Activated naive CD4-positive, alpha-beta T cell treated with anti-CD3 and anti-CD28 coated beads, Interleukin-2, amount 50 U/mL, for 24 hours (primary cell): Measurements from ENCODE around the gene MUC20.

Experiments used
- H3K27ac Mint-ChIP-seq: one replicate; pipeline ENCODE4 v1.8.0; 2021; ENCODE audit warnings: mild to moderate bottlenecking, mixed read lengths
- H3K27me3 Mint-ChIP-seq: one replicate; pipeline ENCODE4 v1.8.0; 2021; ENCODE audit warnings: mixed read lengths
- H3K36me3 Mint-ChIP-seq: one replicate; pipeline ENCODE4 v1.8.0; 2021; ENCODE audit warnings: mixed read lengths
- H3K4me1 Mint-ChIP-seq: one replicate; pipeline ENCODE4 v1.8.0; 2021; ENCODE audit warnings: mixed read lengths
- H3K4me3 Mint-ChIP-seq: one replicate; pipeline ENCODE4 v1.8.0; 2021; ENCODE audit warnings: mild to moderate bottlenecking, mixed read lengths
- H3K9me3 Mint-ChIP-seq: one replicate; pipeline ENCODE4 v1.8.0; 2021; ENCODE audit warnings: mixed read lengths

Gene MUC20

DNA sequence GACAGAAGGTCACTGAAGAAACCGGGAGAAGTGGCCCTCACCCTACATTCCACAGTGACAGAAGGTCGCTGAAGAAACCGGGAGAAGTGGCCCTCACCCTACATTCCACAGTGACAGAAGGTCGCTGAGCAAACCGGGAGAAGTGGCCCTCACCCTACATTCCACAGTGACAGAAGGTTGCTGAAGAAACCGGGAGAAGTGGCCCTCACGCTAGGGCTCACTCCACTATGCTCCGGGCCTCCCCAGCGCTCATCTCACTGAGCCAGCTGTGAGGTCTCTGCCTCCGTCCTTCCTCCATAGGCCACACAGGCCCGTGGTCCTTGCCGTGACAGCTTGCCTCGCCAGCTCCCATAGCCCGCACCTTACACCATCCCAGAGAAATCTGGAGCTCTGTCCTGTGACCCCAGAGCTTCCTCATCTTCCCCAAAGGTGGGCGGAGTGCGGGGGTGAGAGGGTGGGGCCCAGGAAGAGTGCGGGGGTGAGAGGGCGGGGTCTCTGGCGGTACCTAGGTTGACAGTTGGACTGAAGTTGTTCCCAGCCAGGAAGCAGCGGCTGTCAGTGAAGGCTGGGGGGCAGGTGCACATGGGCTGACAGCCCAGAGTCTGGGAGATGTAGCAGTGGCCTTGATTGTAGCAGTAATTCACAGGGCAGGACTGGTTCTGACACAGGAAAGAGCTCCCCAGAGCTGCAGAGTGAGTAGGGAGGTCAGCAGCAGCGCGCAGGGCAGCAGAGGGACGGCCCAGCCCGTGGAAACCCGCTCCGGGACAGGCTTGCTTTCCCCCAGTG lies 32.0 kb downstream of the MUC20 start:
- peaks cover 15% of the 10 kb centered on the region for H3K4me1 Mint-ChIP-seq
- H3K27ac Mint-ChIP-seq, result no peak overlapping the region
- no peaks in the 10 kb centered on the region for H3K9me3 Mint-ChIP-seq
- H3K27me3 Mint-ChIP-seq, result peaks cover 2% of the 10 kb centered on the region
- no peaks in the 10 kb centered on the region for H3K36me3 Mint-ChIP-seq
- no peak overlapping the region for H3K4me3 Mint-ChIP-seq

DNA sequence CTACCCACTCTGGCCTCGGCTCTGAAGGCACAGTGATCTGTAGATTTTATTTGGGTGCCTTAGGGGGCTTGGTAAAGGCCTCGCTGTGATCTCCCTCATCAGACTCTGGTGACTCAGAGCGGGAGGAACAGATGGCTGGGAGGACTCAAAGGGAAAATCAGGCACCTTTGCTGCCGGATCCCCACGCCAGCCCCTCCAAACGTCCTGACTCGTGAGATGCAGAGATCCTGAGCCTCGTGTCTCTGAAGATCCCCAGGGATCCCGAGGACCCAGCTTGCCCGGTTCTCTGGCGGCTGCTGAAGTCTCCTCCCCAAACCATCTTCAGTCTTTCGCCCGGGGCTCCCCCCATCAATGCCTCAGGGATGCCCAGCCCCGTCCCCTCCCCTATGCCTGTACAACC lies 32.8 kb downstream of the MUC20 start:
- H3K4me3 Mint-ChIP-seq, result no peak overlapping the region
- no peaks in the 10 kb centered on the region for H3K36me3 Mint-ChIP-seq
- no peaks in the 10 kb centered on the region for H3K9me3 Mint-ChIP-seq
- no peak overlapping the region for H3K27ac Mint-ChIP-seq
- H3K4me1 Mint-ChIP-seq, result peaks cover 8% of the 10 kb centered on the region
- peaks cover 4% of the 10 kb centered on the region for H3K27me3 Mint-ChIP-seq

DNA sequence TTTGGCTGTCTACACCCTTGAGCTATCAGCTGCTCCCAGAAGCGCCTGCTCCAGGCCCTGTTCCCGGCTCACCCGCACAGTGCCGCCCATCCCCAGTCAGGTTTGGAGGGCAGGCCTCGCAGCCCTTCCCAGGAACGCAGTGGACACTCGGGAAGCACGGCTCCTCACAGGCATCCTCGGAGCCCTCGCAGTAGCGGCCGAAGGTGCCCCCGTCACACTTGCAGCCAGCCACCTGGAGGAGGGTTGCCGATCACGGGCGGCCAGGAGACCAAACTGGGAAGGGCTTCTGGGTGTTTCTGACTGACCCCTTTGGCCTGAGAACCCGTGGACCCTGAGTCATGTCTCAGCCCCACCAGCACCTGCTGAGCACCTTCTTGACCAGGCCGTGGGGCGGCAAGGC lies 33.4 kb downstream of the MUC20 start:
- peaks cover 3% of the 10 kb centered on the region for H3K4me1 Mint-ChIP-seq
- peaks cover 4% of the 10 kb centered on the region for H3K27me3 Mint-ChIP-seq
- H3K9me3 Mint-ChIP-seq, result no peaks in the 10 kb centered on the region
- H3K27ac Mint-ChIP-seq, result no peak overlapping the region
- H3K4me3 Mint-ChIP-seq, result no peak overlapping the region
- H3K36me3 Mint-ChIP-seq, result no peaks in the 10 kb centered on the region

DNA sequence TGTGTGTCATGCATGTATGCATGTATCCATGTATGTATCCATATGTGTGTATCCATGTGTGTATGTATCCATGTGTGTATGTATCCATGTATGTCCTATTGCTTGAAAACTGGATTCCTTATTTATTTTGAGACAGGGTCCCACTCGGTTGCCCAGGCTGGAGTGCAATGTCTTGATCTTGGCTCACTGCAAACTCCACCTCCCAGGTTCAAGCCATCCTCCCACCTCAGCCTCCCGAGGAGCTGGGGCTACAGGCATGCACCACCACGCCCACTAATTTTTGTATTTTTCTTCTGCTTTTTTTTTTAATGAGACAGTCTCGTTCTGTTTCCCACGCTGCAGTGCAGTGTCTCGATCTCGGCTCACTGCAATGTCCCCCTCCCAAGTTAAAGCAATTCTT lies 34.1 kb downstream of the MUC20 start:
- Mint-ChIP-seq H3K4me1 (peaks cover 3% of the 10 kb centered on the region), H3K27me3 (peaks cover 9% of the 10 kb centered on the region), H3K36me3 (no peaks in the 10 kb centered on the region), H3K4me3 (no peak overlapping the region), H3K27ac (no peak overlapping the region), H3K9me3 (no peaks in the 10 kb centered on the region)

DNA sequence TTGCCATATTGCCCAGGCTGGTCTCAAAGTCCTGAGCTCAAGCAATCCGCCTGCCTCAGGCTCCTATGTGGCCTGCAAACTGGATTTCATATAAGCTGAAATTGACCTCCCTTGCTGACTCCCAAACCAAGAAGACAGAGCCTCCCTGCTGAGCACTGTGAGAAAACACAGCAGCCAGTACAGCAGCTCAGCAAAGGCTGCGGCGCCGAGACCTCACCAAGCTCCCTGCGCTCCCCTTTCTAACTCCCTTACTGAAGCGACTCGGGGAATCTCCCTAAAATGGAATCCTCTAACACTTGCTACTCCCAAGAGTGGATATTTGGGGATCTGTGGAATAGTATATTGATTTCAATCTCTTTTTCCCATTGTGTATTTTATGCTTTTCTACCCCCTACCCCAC lies 34.6 kb downstream of the MUC20 start:
- H3K9me3 Mint-ChIP-seq, result no peaks in the 10 kb centered on the region
- H3K27ac Mint-ChIP-seq, result no peak overlapping the region
- H3K4me1 Mint-ChIP-seq, result peaks cover 3% of the 10 kb centered on the region
- no peaks in the 10 kb centered on the region for H3K36me3 Mint-ChIP-seq
- H3K27me3 Mint-ChIP-seq, result peaks cover 14% of the 10 kb centered on the region
- H3K4me3 Mint-ChIP-seq, result no peak overlapping the region

DNA sequence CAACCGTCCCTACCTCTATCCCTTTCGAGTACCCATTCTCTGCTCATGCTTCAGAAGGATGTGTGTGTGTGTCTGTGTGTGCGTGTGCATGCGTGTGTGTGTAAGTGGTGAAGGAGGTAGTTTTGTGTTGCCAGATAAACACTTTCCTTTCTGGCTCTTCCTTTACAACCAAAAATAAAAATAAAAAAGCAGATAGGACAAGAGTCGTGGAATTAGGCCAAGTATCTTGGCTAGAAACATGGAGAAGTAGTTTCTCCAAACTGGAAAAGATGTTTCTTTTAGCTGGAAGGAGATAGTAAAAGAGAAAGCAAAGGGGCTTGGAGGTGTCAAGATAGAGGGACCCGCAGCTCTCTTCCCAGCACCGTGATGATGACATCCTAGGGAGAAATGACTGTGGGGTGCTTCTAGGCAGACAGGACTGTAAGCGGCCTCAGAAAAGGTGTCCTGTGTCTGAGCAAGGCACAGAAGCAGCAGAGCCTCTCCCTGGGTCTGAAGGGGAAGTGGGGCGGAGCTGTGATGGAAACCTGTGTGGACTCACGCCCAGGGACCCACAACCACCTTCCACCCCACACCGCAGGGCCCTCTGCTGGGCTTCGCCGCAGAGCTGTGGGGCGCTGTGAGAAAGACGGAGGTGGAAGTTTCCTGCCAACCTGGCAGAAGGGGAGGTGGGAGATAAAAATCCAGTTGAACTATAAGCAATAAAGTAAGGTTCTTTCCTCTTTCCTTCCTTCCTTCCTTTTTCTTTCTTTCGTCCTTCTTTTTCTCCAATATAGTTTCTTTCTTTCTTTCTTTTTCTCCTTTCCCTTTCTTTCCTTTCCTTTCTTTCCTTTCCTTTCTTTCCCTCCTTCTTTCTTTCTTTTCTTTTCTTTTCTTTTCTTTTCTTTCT lies 35.3 kb downstream of the MUC20 start:
- H3K4me3 Mint-ChIP-seq, result no peak overlapping the region

DNA sequence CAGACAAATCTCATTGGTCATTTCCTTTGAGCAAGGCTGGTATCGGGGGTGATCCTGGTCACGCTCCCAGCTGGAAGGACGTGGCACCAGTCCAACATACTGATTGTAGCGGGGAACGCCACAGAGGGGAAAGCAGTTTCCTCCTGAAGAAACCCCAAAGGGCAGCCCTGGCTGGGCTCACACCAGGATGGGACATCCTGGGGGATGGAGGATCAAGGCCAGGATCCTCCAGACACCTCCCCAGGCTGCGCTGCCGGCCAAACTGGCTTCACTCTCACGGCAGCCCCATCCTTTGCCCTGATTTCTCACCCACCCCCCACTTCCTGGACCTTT lies 36.6 kb downstream of the MUC20 start:
- H3K27ac Mint-ChIP-seq, result no peak overlapping the region
- H3K4me1 Mint-ChIP-seq, result peaks cover 3% of the 10 kb centered on the region
- H3K27me3 Mint-ChIP-seq, result peaks cover 16% of the 10 kb centered on the region
- H3K36me3 Mint-ChIP-seq, result no peaks in the 10 kb centered on the region
- H3K4me3 Mint-ChIP-seq, result no peak overlapping the region
- H3K9me3 Mint-ChIP-seq, result no peaks in the 10 kb centered on the region

More for the DNA sequence above, 35.3 kb downstream of the MUC20 start:
- Mint-ChIP-seq H3K27ac (no peak overlapping the region), H3K36me3 (no peaks in the 10 kb centered on the region), H3K27me3 (peaks cover 16% of the 10 kb centered on the region), H3K9me3 (no peaks in the 10 kb centered on the region), H3K4me1 (peaks cover 3% of the 10 kb centered on the region)

DNA sequence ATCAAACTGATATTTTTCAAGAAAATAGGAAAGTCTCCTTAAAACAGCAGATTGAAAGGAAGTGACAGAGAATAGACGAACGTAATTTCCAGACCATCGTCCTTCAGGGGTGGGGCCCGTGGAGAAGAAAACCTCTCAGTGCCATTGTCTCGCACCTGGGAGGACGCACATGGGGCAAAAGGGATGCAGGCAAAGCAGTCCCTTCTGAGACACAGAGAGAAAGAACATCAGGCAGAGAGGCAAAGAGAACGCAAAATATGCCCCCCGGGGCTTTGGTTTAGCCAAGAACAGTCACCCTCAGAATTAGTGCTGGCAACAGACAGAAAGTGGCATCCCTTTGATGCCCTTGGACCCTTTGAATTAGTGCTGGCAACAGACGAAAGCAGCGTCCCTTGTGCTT lies 37.0 kb downstream of the MUC20 start:
- no peak overlapping the region for H3K4me3 Mint-ChIP-seq
- no peak overlapping the region for H3K27ac Mint-ChIP-seq
- H3K4me1 Mint-ChIP-seq, result peaks cover 3% of the 10 kb centered on the region
- no peaks in the 10 kb centered on the region for H3K9me3 Mint-ChIP-seq
- H3K36me3 Mint-ChIP-seq, result no peaks in the 10 kb centered on the region
- peaks cover 16% of the 10 kb centered on the region for H3K27me3 Mint-ChIP-seq

DNA sequence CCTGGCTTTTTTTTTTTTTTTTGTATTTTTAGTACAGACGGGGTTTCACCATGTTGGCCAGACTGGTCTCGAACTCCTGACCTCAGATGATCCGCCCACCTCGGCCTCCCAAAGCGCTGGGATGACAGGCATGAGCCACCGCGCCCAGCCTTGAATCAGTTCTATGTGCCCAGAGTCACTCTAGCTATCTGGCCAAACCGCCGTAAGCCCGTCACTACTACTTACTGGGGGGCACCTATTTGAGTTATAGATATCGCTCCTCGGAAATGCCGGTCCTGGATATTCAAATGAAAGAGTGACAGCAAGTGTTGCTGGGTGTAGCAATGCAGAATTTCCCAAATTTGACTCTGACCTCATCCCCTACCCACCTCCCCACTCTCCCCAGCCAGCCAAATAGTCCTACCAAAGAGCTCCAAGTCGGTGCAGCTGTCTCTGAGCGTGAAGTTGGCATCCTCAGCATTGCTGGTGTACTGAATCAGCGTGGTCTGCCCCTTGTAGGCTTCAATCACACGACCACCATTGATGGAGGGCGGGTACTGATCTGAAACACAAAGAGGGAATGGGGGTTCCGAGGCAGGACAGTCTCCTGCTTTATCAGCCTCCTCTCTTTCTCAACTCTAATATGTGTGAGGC lies 38.1 kb downstream of the MUC20 start:
- Mint-ChIP-seq H3K9me3 (no peaks in the 10 kb centered on the region), H3K27ac (no peak overlapping the region), H3K27me3 (peaks cover 16% of the 10 kb centered on the region), H3K36me3 (no peaks in the 10 kb centered on the region), H3K4me3 (no peak overlapping the region), H3K4me1 (peaks cover 3% of the 10 kb centered on the region)

DNA sequence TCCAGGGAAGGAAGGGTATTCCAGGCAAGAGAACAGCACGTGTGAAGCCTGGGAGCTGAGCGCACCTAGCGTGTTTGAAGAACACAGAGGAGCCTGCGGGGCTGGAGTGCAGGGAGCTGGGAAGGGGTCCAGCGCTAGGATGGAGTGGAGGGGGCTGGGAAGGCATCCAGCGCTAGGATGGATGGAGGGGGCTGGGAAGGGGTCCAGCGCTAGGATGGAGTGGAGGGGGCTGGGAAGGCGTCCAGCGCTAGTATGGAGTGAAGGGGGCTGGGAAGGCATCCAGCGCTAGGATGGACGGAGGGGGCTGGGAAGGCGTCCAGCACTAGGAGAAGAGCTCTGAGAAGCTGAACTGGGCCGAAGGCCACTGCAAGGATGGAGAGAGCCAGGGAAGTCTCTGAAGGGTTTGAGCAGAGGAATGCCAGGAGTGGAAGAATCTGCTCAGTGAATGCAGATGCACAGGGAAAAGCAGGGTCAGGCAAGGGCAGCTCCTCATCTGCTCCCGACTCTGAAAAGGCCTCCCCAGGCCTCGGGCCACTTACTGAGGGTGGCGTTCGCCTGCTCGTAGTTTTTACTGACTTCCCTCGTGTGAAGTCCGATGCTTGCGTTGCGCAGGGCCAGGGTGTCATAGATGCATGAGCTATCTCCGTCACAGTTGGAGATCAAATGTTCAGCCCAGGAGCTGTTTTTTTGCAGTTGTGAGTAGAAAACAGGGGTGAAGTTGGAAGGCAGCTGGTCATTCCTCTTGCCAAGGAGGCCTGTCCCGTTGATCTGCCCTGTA lies 39.8 kb downstream of the MUC20 start:
- H3K9me3 Mint-ChIP-seq, result no peaks in the 10 kb centered on the region
- peaks cover 3% of the 10 kb centered on the region for H3K4me1 Mint-ChIP-seq
- peaks cover 16% of the 10 kb centered on the region for H3K27me3 Mint-ChIP-seq
- no peak overlapping the region for H3K4me3 Mint-ChIP-seq
- H3K36me3 Mint-ChIP-seq, result no peaks in the 10 kb centered on the region
- no peak overlapping the region for H3K27ac Mint-ChIP-seq

DNA sequence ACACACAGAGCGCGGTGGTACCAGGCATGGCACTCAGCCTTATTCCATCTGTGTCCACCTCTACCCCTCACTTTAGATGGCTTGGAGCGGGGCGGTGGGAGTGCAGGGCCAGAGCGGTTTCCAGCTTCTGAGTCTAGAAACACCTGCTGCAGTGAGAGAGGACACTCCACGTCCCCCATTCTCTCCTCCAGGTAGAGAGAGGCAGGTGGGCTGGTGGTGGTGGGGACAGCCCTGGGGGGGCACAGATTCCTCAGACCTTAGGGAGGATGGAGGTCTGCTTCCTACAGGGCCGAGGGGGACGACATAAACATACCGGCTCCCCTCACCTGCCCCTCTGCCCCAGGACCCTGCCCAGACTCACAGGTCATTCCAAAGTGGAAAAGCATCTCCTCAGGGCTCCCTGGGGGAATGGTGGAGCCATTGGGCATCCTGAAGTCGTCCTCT lies 40.4 kb downstream of the MUC20 start:
- Mint-ChIP-seq H3K27me3 (peaks cover 16% of the 10 kb centered on the region), H3K9me3 (no peaks in the 10 kb centered on the region), H3K4me1 (peaks cover 3% of the 10 kb centered on the region), H3K27ac (no peak overlapping the region), H3K4me3 (no peak overlapping the region), H3K36me3 (no peaks in the 10 kb centered on the region)

DNA sequence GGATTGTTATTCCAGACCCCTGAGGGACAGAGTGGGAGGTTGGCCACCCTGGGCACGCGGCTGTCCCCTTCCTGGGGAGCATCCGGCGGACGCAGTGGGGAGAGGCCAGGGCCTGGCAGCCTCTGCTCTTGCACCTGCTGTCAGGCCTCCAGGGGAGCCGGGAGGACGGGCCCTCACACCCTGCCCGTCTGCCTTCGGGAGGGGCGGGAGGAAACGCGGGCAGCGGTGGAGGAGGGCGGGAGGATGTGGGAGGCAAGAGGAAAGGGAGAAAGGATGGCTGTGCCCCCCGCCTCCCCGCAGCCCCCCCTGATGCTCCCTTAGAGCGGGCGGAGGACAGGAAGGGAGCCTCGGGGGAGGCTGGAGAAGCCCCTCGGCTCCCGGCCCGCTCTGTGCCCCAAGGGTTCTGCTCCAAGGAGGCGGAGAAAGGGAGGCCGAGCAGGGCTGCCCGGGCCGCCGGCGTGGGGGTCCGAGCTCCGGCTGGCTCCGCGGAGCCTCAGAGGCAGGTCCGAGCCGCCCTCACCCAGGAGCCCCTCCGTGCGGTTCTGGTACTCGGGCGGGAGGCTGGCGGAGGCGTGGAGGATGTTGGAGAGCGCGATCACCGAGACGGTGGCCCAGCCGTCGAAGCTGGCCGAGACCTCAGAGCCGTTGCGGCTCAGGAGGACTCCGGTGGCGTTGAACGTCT lies 40.9 kb downstream of the MUC20 start:
- H3K27me3 Mint-ChIP-seq, result peaks cover 16% of the 10 kb centered on the region

DNA sequence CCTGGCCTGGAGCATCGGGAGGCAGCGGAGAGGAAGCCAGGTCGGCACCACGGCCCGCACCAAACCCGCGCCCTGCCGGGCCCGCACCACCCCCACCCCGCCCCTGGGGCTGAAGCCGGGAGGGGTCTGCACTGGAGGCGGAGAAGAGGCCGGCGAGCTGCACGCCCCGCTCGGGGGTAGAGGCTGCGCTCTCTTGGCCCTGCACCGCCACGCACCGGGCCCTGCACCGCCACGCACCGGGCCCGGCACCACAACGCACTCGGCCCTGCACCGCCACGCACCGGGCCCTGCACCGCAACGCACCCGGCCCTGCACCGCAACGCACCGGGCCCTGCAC lies 41.4 kb downstream of the MUC20 start:
- no peak overlapping the region for H3K4me3 Mint-ChIP-seq
- no peak overlapping the region for H3K27ac Mint-ChIP-seq
- no peaks in the 10 kb centered on the region for H3K36me3 Mint-ChIP-seq
- H3K4me1 Mint-ChIP-seq, result no peaks in the 10 kb centered on the region
- H3K27me3 Mint-ChIP-seq, result peaks cover 16% of the 10 kb centered on the region
- no peaks in the 10 kb centered on the region for H3K9me3 Mint-ChIP-seq

More for the DNA sequence above, 40.9 kb downstream of the MUC20 start:
- Mint-ChIP-seq H3K27ac (no peak overlapping the region), H3K4me1 (peaks cover 3% of the 10 kb centered on the region), H3K4me3 (no peak overlapping the region), H3K9me3 (no peaks in the 10 kb centered on the region), H3K36me3 (no peaks in the 10 kb centered on the region)

DNA sequence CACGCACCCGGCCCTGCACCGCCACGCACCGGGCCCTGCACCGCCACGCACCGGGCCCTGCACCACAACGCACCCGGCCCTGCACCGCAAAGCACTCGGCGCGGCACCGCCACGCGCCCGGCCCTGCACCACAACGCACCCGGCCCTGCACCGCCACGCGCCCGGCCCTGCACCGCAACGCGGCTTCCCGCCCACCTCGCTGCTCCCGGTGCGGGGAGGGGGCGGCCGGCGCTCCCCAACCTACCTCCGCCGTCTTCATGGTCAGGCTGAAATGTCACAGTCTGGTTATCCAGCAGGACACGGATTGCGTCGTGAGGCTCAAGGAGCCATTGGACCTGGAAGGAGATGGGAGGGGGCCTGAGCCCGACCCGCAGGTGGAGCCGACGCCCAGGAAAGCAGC lies 41.8 kb downstream of the MUC20 start:
- no peaks in the 10 kb centered on the region for H3K9me3 Mint-ChIP-seq
- H3K36me3 Mint-ChIP-seq, result no peaks in the 10 kb centered on the region
- no peak overlapping the region for H3K4me3 Mint-ChIP-seq
- H3K27me3 Mint-ChIP-seq, result peaks cover 15% of the 10 kb centered on the region
- no peaks in the 10 kb centered on the region for H3K4me1 Mint-ChIP-seq
- no peak overlapping the region for H3K27ac Mint-ChIP-seq
